Testis (tissue), 2 donors: ENCODE results near the gene KIF1B.

Experiments
- POLR2A ChIP-seq: fragments of 450-650 bp; IDR thresholded peaks from one replicate; pipeline ENCODE4 v1.6.1; 2017; ENCODE audit warnings: antibody characterized with exemption, mild to moderate bottlenecking, moderate library complexity
- TF ChIP-seq, protein P1 (sequence below), 3 experiments: fragments of 450-650 bp in 2 of 3; fragments of 200-600 bp in 1 of 3; sonication (generic) in 1 of 3; IDR thresholded peaks; one replicate each; pipeline ENCODE4 v1.5.1; 2016 to 2019; ENCODE audit warnings: antibody characterized with exemption in 3 of 3, mild to moderate bottlenecking in 2 of 3, moderate library complexity in 1 of 3

DNA sequence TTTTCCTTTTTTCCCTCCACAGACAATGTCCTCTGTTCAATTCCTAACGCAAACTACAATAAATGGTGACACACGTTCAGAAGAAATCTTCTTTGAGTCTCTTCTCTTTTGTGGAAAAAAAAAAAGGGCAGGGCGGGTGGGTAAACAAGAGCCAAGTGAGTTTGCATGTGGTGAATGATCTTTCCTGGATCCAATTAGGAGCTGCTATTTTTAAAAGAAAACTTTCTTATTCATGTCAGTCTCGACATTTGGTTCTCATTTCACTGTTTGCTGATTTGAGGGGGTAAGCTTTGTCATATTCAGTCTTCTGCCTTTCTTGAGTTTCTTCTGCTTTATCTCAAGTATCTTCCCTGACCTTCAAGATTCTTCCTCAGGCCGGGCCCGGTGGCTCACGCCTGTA is 29.2 kb upstream of the KIF1B start:
- TF ChIP-seq, protein P1, sequence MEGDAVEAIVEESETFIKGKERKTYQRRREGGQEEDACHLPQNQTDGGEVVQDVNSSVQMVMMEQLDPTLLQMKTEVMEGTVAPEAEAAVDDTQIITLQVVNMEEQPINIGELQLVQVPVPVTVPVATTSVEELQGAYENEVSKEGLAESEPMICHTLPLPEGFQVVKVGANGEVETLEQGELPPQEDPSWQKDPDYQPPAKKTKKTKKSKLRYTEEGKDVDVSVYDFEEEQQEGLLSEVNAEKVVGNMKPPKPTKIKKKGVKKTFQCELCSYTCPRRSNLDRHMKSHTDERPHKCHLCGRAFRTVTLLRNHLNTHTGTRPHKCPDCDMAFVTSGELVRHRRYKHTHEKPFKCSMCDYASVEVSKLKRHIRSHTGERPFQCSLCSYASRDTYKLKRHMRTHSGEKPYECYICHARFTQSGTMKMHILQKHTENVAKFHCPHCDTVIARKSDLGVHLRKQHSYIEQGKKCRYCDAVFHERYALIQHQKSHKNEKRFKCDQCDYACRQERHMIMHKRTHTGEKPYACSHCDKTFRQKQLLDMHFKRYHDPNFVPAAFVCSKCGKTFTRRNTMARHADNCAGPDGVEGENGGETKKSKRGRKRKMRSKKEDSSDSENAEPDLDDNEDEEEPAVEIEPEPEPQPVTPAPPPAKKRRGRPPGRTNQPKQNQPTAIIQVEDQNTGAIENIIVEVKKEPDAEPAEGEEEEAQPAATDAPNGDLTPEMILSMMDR (IDR thresholded peaks at IDR 0.05): no peak
- no peak for TF ChIP-seq POLR2A
